HepG2 (cell line): ENCODE measurements around the gene DNLZ.

Source experiments
- CSRNP1 ChIP-seq: sonication (generic); formaldehyde crosslinking; IDR thresholded peaks from 2 replicates; pipeline ENCODE4 v1.8.1; 2023; ENCODE audit warnings: mild to moderate bottlenecking, missing genetic modification reagents
- CTCF ChIP-seq: sonication (generic); formaldehyde crosslinking; IDR thresholded peaks from 2 replicates; pipeline ENCODE4 v1.5.0; 2020; ENCODE audit warnings: mild to moderate bottlenecking, missing genetic modification reagents, moderate library complexity
- FOXK1 ChIP-seq: sonication (generic); formaldehyde crosslinking; IDR thresholded peaks from 2 replicates; pipeline ENCODE4 v1.4.0; 2020; ENCODE audit warnings: low read depth, missing genetic modification reagents, borderline replicate concordance
- GATAD1 ChIP-seq: IDR thresholded peaks from 2 replicates; pipeline ENCODE4 v1.6.1; 2016; ENCODE audit warnings: missing genetic modification reagents, missing compliant biosample characterization
- GATAD2A ChIP-seq: IDR thresholded peaks from 2 replicates; pipeline ENCODE4 v1.6.1; 2016
- JUND ChIP-seq: sonication (generic); formaldehyde crosslinking; IDR thresholded peaks from 2 replicates; pipeline ENCODE4 v1.8.0; 2022; ENCODE audit warnings: mild to moderate bottlenecking, missing genetic modification reagents
- NCOA2 ChIP-seq: sonication (generic); formaldehyde crosslinking; IDR thresholded peaks from 2 replicates; pipeline ENCODE4 v1.8.0; 2022; ENCODE audit warnings: inconsistent platforms
- NFKBIZ ChIP-seq: IDR thresholded peaks from 2 replicates; pipeline ENCODE4 v1.6.1; 2018; ENCODE audit warnings: missing genetic modification reagents, missing compliant biosample characterization
- NR2C2 ChIP-seq: sonication (generic); formaldehyde crosslinking; IDR thresholded peaks from 2 replicates; pipeline ENCODE4 v1.4.0; 2020; ENCODE audit warnings: missing genetic modification reagents, mild to moderate bottlenecking, moderate library complexity, borderline replicate concordance
- SOX6 ChIP-seq, 2 experiments: fragments of 450-650 bp in 1 of 2; sonication (generic) in 1 of 2; formaldehyde crosslinking in 1 of 2; IDR thresholded peaks; 2 replicates each; pipeline versions ENCODE4 v1.4.0 to v1.6.1; 2017 to 2020; ENCODE audit warnings: antibody characterized with exemption in 1 of 2, mild to moderate bottlenecking in 1 of 2, missing genetic modification reagents in 1 of 2
- ZKSCAN8 ChIP-seq: IDR thresholded peaks from 2 replicates; pipeline ENCODE4 v1.6.1; 2016; ENCODE audit warnings: borderline replicate concordance, missing genetic modification reagents, missing compliant biosample characterization
- ZNF552 ChIP-seq: sonication (generic); formaldehyde crosslinking; IDR thresholded peaks from 2 replicates; pipeline ENCODE4 v1.9.0; 2022; ENCODE audit warnings: missing genetic modification reagents, mild to moderate bottlenecking, borderline replicate concordance
- ZNF616 ChIP-seq: sonication (generic); formaldehyde crosslinking; IDR thresholded peaks from 2 replicates; pipeline ENCODE4 v1.5.0; 2020; ENCODE audit warnings: low read depth, mild to moderate bottlenecking, missing genetic modification reagents
- ZSCAN5A ChIP-seq: sonication (generic); formaldehyde crosslinking; IDR thresholded peaks from 2 replicates; pipeline ENCODE4 v1.8.0; 2022; ENCODE audit warnings: mild to moderate bottlenecking, missing genetic modification reagents, borderline replicate concordance

- TF ChIP-seq JUND (CRISPR knock-in tag), result no peak
- TF ChIP-seq CSRNP1, result no peak
- no peak for TF ChIP-seq CTCF
- no peak for TF ChIP-seq GATAD2A
- no peak for TF ChIP-seq NFKBIZ (CRISPR knock-in tag)
- TF ChIP-seq ZNF552 (CRISPR knock-in tag), result no peak
- no peak for TF ChIP-seq ZKSCAN8 (CRISPR knock-in tag)
- TF ChIP-seq FOXK1 (CRISPR knock-in tag), result no peak
- no peak for TF ChIP-seq NR2C2 (CRISPR knock-in tag)
- TF ChIP-seq ZSCAN5A (CRISPR knock-in tag), result no peak
- no peak for TF ChIP-seq SOX6 (IDR thresholded peaks at IDR 0.05)
- TF ChIP-seq SOX6 (CRISPR knock-in tag; IDR thresholded peaks at IDR 0.05), result no peak
- TF ChIP-seq GATAD1, result no peak
- no peak for TF ChIP-seq NCOA2 (CRISPR knock-in tag)
- TF ChIP-seq ZNF616 (CRISPR knock-in tag), result no peak
These were observed 20.2 kb downstream of the DNLZ start for GRCh38 chr9:136343121-136343883.
